ENCODE measurements around the gene MTURN. TPM values are rescaled to one million over a fixed set of nuclear protein-coding genes. Genes with fewer than 3 reads are reported as not detected.

The MTURN gene
- total and polyA plus RNA-seq, 10 of the 15 experiments (the other 5 are each of a cell fraction or from before 2014, with no cell fraction given) = 0.52 to 5.0 (median 3.3) TPM

- FAIRE-seq = no peak
- DNase-seq (ENCODE audit: low read depth, low spot score) = no peak
- TF ChIP-seq ZNF622 (IDR thresholded peaks at IDR 0.05) (no peak), TCF7 (IDR thresholded peaks at IDR 0.05; ENCODE audit: borderline replicate concordance) (no peak), POLR2AphosphoS2 (IDR thresholded peaks at IDR 0.05; ENCODE audit: low read depth, low read length) (no peak), ATF3 (IDR thresholded peaks at IDR 0.05; ENCODE audit: borderline replicate concordance, extremely low read depth, low read depth, low read length) (no peak), ESRRA (IDR thresholded peaks at IDR 0.05; ENCODE audit: low read length) (no peak), BCL3 (IDR thresholded peaks at IDR 0.05; ENCODE audit: borderline replicate concordance, insufficient read depth, low read depth, low read length, poor library complexity, severe bottlenecking) (no peak), POLR2A (IDR thresholded peaks at IDR 0.05; ENCODE audit: low read depth, low read length) (no peak), BRCA1 (IDR thresholded peaks at IDR 0.05; ENCODE audit: low read depth, low read length) (no peak), SIN3A (IDR thresholded peaks at IDR 0.05; ENCODE audit: low read depth, low read length) (no peak), NR2C1 (IDR thresholded peaks at IDR 0.05) (no peak), ATF7 (IDR thresholded peaks at IDR 0.05; ENCODE audit: low read depth) (no peak), E2F4 (IDR thresholded peaks at IDR 0.05; ENCODE audit: low read depth, low read length) (no peak)
- CTCF ChIA-PET = interaction anchor here (0.6 to 5.3 kb wide), 3 partner anchors 9 to 596 kb away, joined by 3 to 30 read pairs (median 4); no protein-coding TSS in a partner anchor
- Histone ChIP-seq H2AFZ (ENCODE audit: control insufficient read depth, low read depth, low read length) (no peak overlapping the region), H3K4me1 (ENCODE audit: control insufficient read depth, insufficient read depth, low read length) (peaks cover 7% of the 10 kb centered on the region), H3K9ac (ENCODE audit: control insufficient read depth, insufficient read depth, low read length) (no peak overlapping the region), H3K27ac (ENCODE audit: control insufficient read depth, insufficient read depth) (no peak overlapping the region), H3K9me3 (replicated peaks; ENCODE audit: control insufficient read depth, insufficient read depth, low read length) (no peaks in the 10 kb centered on the region), H4K20me1 (ENCODE audit: control insufficient read depth, insufficient read depth) (no peaks in the 10 kb centered on the region), H3K36me3 (ENCODE audit: control insufficient read depth in 2 of 2, insufficient read depth in 2 of 2, low read length in 1 of 2) (no peaks in the 10 kb centered on the region), H3K79me2 (ENCODE audit: control insufficient read depth, insufficient read depth, low read length) (no peaks in the 10 kb centered on the region), H3K4me3 (no peak overlapping the region), H3K27me3 (replicated peaks in 1 of 2; ENCODE audit: control insufficient read depth in 2 of 2, insufficient read depth in 2 of 2, low read length in 1 of 2) (no peaks in the 10 kb centered on the region), H3K4me2 (ENCODE audit: control insufficient read depth, insufficient read depth) (no peak overlapping the region)
- BruUV-seq (replicated peaks) = no TSS peak
- intact Hi-C loops (cut with micrococcal nuclease; ENCODE audit: unreplicated experiment) = no loop called here
- in situ Hi-C loops (cut with MboI) = no loop called here
- 56% methylated on average over 9 of the region's 9 CpGs for WGBS (ENCODE audit: insufficient coverage, insufficient replicate concordance, low lambda C conversion rate, missing lambda C conversion rate)
- POLR2A ChIA-PET = no interaction called here
- no peak for ATAC-seq
- RAD21 ChIA-PET (ENCODE audit: unreplicated experiment) = no interaction called here
- SMC1A ChIA-PET (ENCODE audit: uncharacterized antibody, unreplicated experiment) = interaction anchor here (4.6 kb wide), 1 partner anchor 103 kb away, joined by 35 read pairs; no protein-coding TSS in a partner anchor
Measured at GRCh38 chr7:30171766-30172447, 37.1 kb downstream of the MTURN start.

Data from GM12878 (cell line).